Endothelial cell of umbilical vein (primary cell): ENCODE measurements around the gene ARFGAP3.

ENCODE experiments used
- CTCF ChIP-seq, 2 donors: IDR thresholded peaks; 1 replicate in 1 of 2; 2 replicates in 1 of 2; pipeline ENCODE4 v1.5.1; 2011; ENCODE audit warnings: low read length in 2 of 2, mild to moderate bottlenecking in 2 of 2, moderate library complexity in 2 of 2, control low read depth in 1 of 2, inconsistent platforms in 1 of 2, low read depth in 1 of 2; ENCODE audit not compliant: insufficient read depth in 1 of 2; ENCODE audit errors: extremely low read depth in 1 of 2
- POLR2A ChIP-seq: IDR thresholded peaks from 2 replicates; pipeline ENCODE4 v1.6.1; 2012; ENCODE audit warnings: low read depth, mild to moderate bottlenecking, control low read depth, low read length
- POLR2AphosphoS5 ChIP-seq: IDR thresholded peaks from 2 replicates; pipeline ENCODE4 v1.6.1; 2012; ENCODE audit warnings: low read depth, mild to moderate bottlenecking, control low read depth, low read length, moderate library complexity; ENCODE audit not compliant: insufficient read depth

- TF ChIP-seq CTCF (IDR thresholded peaks at IDR 0.05; ENCODE audit: extremely low read depth in 1 of 2, insufficient read depth in 1 of 2, low read depth in 1 of 2, low read length in 2 of 2) (no peak), POLR2A (no peak), POLR2AphosphoS5 (no peak)
Observed at GRCh38 chr22:42800451-42801251, 56.4 kb downstream of the ARFGAP3 start.
